HEK293T (cell line): ENCODE measurements around the gene OS9.

ENCODE experiments used
- CTCF ChIA-PET: fragments of 350-600 bp; formaldehyde crosslinking; extraction: SDS; loops from one replicate; lab custom pipeline; 2021; ENCODE audit warnings: antibody characterized with exemption, inconsistent platforms; lab: Yijun Ruan, JAX
- POLR2A ChIA-PET: fragments of 350-600 bp; formaldehyde crosslinking; extraction: SDS; loops from one replicate; lab custom pipeline; 2020; ENCODE audit warnings: antibody characterized with exemption, inconsistent platforms; lab: Yijun Ruan, JAX
- DNase-seq: peaks from one replicate; pipeline ENCODE4 v3.0.0; 2012; ENCODE audit warnings: mixed read lengths; ENCODE audit errors: extremely low spot score
- ARNT ChIP-seq: fragments of 450-650 bp; IDR thresholded peaks from 2 replicates; pipeline ENCODE4 v1.6.1; 2017; ENCODE audit warnings: mild to moderate bottlenecking
- BHLHE40 ChIP-seq: fragments of 450-650 bp; IDR thresholded peaks from 2 replicates; pipeline ENCODE4 v1.6.1; 2016; ENCODE audit warnings: mild to moderate bottlenecking, moderate library complexity, borderline replicate concordance
- CTBP1 ChIP-seq: fragments of 450-650 bp; IDR thresholded peaks from 2 replicates; pipeline ENCODE4 v1.6.1; 2016; ENCODE audit warnings: borderline replicate concordance
- ELF4 ChIP-seq: fragments of 450-650 bp; IDR thresholded peaks from 2 replicates; pipeline ENCODE4 v1.6.1; 2017; ENCODE audit warnings: antibody characterized with exemption
- FOXA1 ChIP-seq: fragments of 450-650 bp; IDR thresholded peaks from 2 replicates; pipeline ENCODE4 v1.6.1; 2016; ENCODE audit warnings: mild to moderate bottlenecking
- FOXK2 ChIP-seq: fragments of 450-650 bp; IDR thresholded peaks from 2 replicates; pipeline ENCODE4 v1.6.1; 2016; ENCODE audit warnings: mild to moderate bottlenecking
- FOXM1 ChIP-seq: fragments of 450-650 bp; IDR thresholded peaks from 2 replicates; pipeline ENCODE4 v1.6.1; 2017; ENCODE audit warnings: mild to moderate bottlenecking, borderline replicate concordance
- HDGF ChIP-seq: fragments of 450-650 bp; IDR thresholded peaks from 2 replicates; pipeline ENCODE4 v1.6.1; 2017; ENCODE audit warnings: antibody characterized with exemption, borderline replicate concordance
- L3MBTL2 ChIP-seq: fragments of 450-650 bp; conservative IDR thresholded peaks from 2 replicates; pipeline ENCODE4 v1.6.1; 2016; ENCODE audit warnings: mild to moderate bottlenecking
- LEF1 ChIP-seq: fragments of 450-650 bp; IDR thresholded peaks from 2 replicates; pipeline ENCODE4 v1.6.1; 2017; ENCODE audit warnings: mild to moderate bottlenecking, borderline replicate concordance
- NFRKB ChIP-seq: fragments of 450-650 bp; IDR thresholded peaks from 2 replicates; pipeline ENCODE4 v1.6.1; 2016; ENCODE audit warnings: mild to moderate bottlenecking, moderate library complexity
- PKNOX1 ChIP-seq: fragments of 450-650 bp; IDR thresholded peaks from 2 replicates; pipeline ENCODE4 v1.6.1; 2016
- SP1 ChIP-seq: fragments of 450-650 bp; IDR thresholded peaks from 2 replicates; pipeline ENCODE4 v1.6.1; 2017
- SUZ12 ChIP-seq: fragments of 450-650 bp; IDR thresholded peaks from 2 replicates; pipeline ENCODE4 v1.6.1; 2016; ENCODE audit warnings: mild to moderate bottlenecking
- TARDBP ChIP-seq: fragments of 450-650 bp; IDR thresholded peaks from 2 replicates; pipeline ENCODE4 v1.6.1; 2016
- ZNF384 ChIP-seq: fragments of 450-650 bp; IDR thresholded peaks from 2 replicates; pipeline ENCODE4 v1.6.1; 2016

Gene OS9

DNA sequence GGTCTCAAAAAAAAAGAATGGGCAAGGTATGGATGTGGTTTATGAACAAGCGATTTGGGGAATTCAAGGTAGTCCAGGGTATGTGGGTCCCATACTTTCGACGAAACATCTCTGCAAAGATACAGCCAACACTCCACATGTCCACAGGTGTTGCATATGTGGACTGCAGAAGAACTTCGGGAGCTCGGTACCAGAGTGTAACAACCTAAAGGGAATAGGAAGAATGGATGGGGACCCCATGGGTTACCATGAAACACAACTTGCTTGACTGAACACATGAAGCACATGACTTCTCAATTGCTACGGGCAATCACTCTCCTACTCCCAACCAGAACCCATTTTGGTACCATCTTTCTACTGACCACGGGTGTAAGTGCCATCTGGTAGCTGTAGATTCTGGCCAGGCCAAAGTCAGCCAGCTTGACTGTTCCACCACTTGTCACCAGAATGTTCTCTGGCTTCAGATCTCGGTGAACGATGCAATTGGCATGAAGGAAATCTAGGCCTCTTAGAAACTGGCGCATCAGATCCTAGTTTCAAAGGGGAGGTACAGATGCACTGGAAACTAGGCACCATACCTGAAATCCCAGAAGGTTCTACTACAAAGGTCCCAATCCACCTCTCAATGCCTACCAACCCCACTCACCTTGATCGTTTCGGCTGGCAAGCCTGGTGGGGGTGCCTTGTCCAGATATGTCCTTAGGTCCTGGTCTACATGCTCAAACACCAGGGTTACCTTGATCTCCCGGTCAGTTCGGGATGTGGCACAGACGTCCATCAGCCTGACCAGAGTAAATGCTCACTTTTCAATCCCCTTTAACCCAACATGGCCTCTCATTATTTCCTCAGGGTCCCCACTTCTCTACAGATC lies 56.9 kb downstream of the OS9 start:
- TF ChIP-seq FOXA1: no peak
- TF ChIP-seq BHLHE40: no peak
- TF ChIP-seq PKNOX1: no peak
- no peak for TF ChIP-seq SP1
- no peak for DNase-seq
- POLR2A ChIA-PET: interaction anchor here (0.8 to 2.0 kb wide), 3 partner anchors 10 to 24 kb away, joined by 3 to 11 read pairs (median 4); partner anchors contain the start of genes EEF1AKMT3 and METTL1
- CTCF ChIA-PET: interaction anchor here (1.5 kb wide), 1 partner anchor 9 kb away, joined by 3 read pairs; no protein-coding TSS in a partner anchor

- no peak for TF ChIP-seq L3MBTL2
- no peak for TF ChIP-seq ARNT
- TF ChIP-seq BHLHE40: no peak
- no peak for TF ChIP-seq FOXK2
- no peak for TF ChIP-seq SP1
- no peak for TF ChIP-seq CTBP1
- TF ChIP-seq FOXA1: no peak
- TF ChIP-seq ZNF384: no peak
- TF ChIP-seq NFRKB: no peak
- no peak for TF ChIP-seq TARDBP
- TF ChIP-seq LEF1: no peak
- ChIA-PET POLR2A (interaction anchor here (1.1 to 2.0 kb wide), 2 partner anchors 15 to 25 kb away, joined by 4 to 11 read pairs; no protein-coding TSS in a partner anchor), CTCF (no interaction called here)
- no peak for DNase-seq
Measured at GRCh38 chr12:57751432-57751787, 57.5 kb downstream of the OS9 start.

GRCh38 chr12:57751788-57752667 lies 58.1 kb downstream of the OS9 start, which contains the start of gene CDK4:
Gene CDK4 (minus strand): TSS chr12:57752310. CDS start chr12:57751717, 593 bp downstream.
- ChIA-PET CTCF (no interaction called here), POLR2A (interaction anchor here (0.7 to 2.0 kb wide), 7 partner anchors 11 to 31 kb away, joined by 3 to 11 read pairs (median 4); partner anchors contain the start of genes CYP27B1, EEF1AKMT3 and METTL1)
- TF ChIP-seq LEF1 (no peak), CTBP1 (no peak), NFRKB (no peak), TARDBP (no peak), FOXM1 (0 out of 2 replicates have a peak, but pooled peaks have one; percentile 64), SUZ12 (no peak), FOXA1 (no peak), ARNT (no peak), HDGF (peak; percentile 66; the same call in 1 of the 2 replicates), ELF4 (0 out of 2 replicates have a peak, but pooled peaks have one; percentile 11), PKNOX1 (peak; percentile 75), FOXK2 (no peak), BHLHE40 (no peak; the same call in 1 of the 2 replicates), L3MBTL2 (peak; percentile 93), SP1 (no peak), ZNF384 (no peak)
- DNase-seq: peak; percentile 96

DNA sequence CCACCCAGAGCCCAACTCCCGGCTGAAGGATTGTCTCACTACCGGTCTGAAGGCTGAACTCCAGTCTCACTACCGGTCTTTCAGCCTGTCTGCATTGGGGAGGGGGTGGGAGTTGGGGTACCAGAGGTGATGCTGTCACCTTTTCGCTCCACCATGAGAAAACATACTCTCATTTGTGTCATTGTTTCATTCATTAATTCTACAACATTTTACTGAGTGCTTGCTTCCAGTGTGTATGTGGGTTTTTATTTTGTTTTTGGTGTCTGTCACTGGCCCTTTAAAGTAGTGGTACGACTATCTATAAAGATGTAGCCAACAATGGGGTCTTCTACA lies 58.7 kb downstream of the OS9 start:
- ChIA-PET POLR2A (interaction anchor here (0.8 to 2.0 kb wide), 6 partner anchors 11 to 26 kb away, joined by 4 to 11 read pairs (median 6); partner anchors contain the start of genes CYP27B1, EEF1AKMT3 and METTL1), CTCF (no interaction called here)
- TF ChIP-seq FOXA1 (no peak), ELF4 (no peak), FOXM1 (no peak), TARDBP (no peak), PKNOX1 (no peak), L3MBTL2 (no peak), NFRKB (no peak), ARNT (no peak), LEF1 (no peak), SP1 (no peak)
- DNase-seq: no peak

DNA sequence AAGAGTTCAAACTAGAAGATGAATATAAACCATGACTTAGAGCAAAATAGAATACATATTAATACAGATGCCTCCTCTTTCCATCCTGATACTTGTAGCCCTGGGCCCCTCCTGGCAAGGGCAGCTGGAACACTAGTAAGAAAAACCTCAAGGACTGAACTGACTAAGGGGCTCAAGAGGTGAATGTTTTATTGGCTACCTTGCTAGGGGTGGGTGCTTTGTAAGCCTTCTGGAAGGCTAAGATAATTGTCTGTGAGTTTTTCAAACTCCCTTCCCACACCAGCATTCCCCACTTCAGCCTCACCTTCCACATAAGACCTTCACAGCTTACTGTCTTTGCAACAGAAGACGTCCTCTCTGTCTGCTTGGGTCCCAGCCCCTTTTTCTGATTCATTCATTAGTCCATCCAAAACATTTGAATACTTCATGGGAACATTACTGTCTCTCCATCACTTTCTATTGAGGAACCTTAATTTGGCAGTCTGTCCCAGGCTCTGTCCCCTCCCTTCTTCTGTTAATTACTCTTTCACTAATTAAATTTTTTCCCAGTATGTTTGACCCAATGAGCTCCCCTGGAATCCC lies 59.9 kb downstream of the OS9 start:
- TF ChIP-seq ZNF384: no peak
- TF ChIP-seq NFRKB: no peak
- no peak for TF ChIP-seq ARNT
- TF ChIP-seq BHLHE40: no peak
- TF ChIP-seq ELF4: no peak
- TF ChIP-seq SP1: no peak
- TF ChIP-seq CTBP1: no peak
- no peak for TF ChIP-seq FOXM1
- TF ChIP-seq FOXA1: no peak
- TF ChIP-seq TARDBP: no peak
- no peak for TF ChIP-seq HDGF
- no peak for TF ChIP-seq L3MBTL2
- TF ChIP-seq PKNOX1: no peak
- TF ChIP-seq FOXK2: no peak
- no peak for TF ChIP-seq SUZ12
- TF ChIP-seq LEF1: no peak
- ChIA-PET POLR2A (interaction anchor here (0.7 to 1.7 kb wide), 3 partner anchors 10 to 18 kb away, joined by 4 to 8 read pairs (median 5); partner anchors contain the start of genes EEF1AKMT3, METTL1 and TSPAN31), CTCF (no interaction called here)
- no peak for DNase-seq
